Keratinocyte (primary cell): Measurements from ENCODE around the gene PPP4R4. TPM values are rescaled to one million over a fixed set of nuclear protein-coding genes. Genes with fewer than 3 reads are reported as not detected.

ENCODE experiments used
- DNase-seq: peaks from one replicate; pipeline ENCODE4 v3.0.0-alpha.2; 2011; ENCODE audit warnings: low read depth, missing footprints, low spot score
- FAIRE-seq: peaks from 2 replicates; lab custom pipeline; 2011; peaks lifted over from hg19 to GRCh38; lab: Jason Lieb, UNC
- H2AFZ ChIP-seq: 2 replicates; pipeline ENCODE4 v1.6.0; 2012; ENCODE audit warnings: low read length, control low read depth, inconsistent platforms; ENCODE audit not compliant: control insufficient read depth
- H3K27ac ChIP-seq: 2 replicates; pipeline ENCODE4 v1.5.1; 2011; ENCODE audit warnings: low read length; ENCODE audit not compliant: control insufficient read depth, insufficient read depth
- H3K27me3 ChIP-seq: 3 replicates; pipeline ENCODE4 v1.6.0; 2011; ENCODE audit warnings: low read length; ENCODE audit not compliant: control insufficient read depth, insufficient read depth; ENCODE audit errors: extremely low read depth
- H3K36me3 ChIP-seq, 2 experiments: 2 replicates in 1 of 2; 3 replicates in 1 of 2; pipeline ENCODE4 v1.5.1; 2011; ENCODE audit warnings: low read length in 2 of 2, mild to moderate bottlenecking in 1 of 2; ENCODE audit not compliant: control insufficient read depth in 2 of 2, insufficient read depth in 2 of 2; ENCODE audit errors: extremely low read depth in 1 of 2
- H3K4me1 ChIP-seq: 3 replicates; pipeline ENCODE4 v1.5.1; 2011; ENCODE audit warnings: low read length; ENCODE audit not compliant: control insufficient read depth, insufficient read depth; ENCODE audit errors: extremely low read depth
- H3K4me2 ChIP-seq: 3 replicates; pipeline ENCODE4 v1.6.0; 2011; ENCODE audit warnings: low read depth, low read length; ENCODE audit not compliant: control insufficient read depth, insufficient read depth; ENCODE audit errors: extremely low read depth
- H3K4me3 ChIP-seq, 3 experiments: fragments of 200-600 bp in 1 of 3; sonication (generic) in 1 of 3; 2 replicates in 2 of 3; 3 replicates in 1 of 3; pipeline ENCODE4 v1.5.1; 2011 to 2016; ENCODE audit warnings: low read length in 3 of 3, mild to moderate bottlenecking in 3 of 3, control low read depth in 2 of 3, inconsistent platforms in 1 of 3, low read depth in 1 of 3, mixed read lengths in 1 of 3, mixed run types in 1 of 3, moderate library complexity in 1 of 3; ENCODE audit not compliant: control insufficient read depth in 2 of 3, insufficient read depth in 2 of 3; ENCODE audit errors: extremely low read depth in 1 of 3
- H3K79me2 ChIP-seq: 2 replicates; pipeline ENCODE4 v1.6.0; 2012; ENCODE audit warnings: low read length; ENCODE audit not compliant: control insufficient read depth, insufficient read depth
- H3K9ac ChIP-seq: 3 replicates; pipeline ENCODE4 v1.6.0; 2011; ENCODE audit warnings: low read length; ENCODE audit not compliant: control insufficient read depth, insufficient read depth; ENCODE audit errors: extremely low read depth
- H3K9me1 ChIP-seq: 3 replicates; pipeline ENCODE4 v1.6.0; 2011; ENCODE audit warnings: low read length; ENCODE audit not compliant: control insufficient read depth, insufficient read depth; ENCODE audit errors: extremely low read depth
- H3K9me3 ChIP-seq: 2 replicates; pipeline ENCODE4 v1.5.1; 2012; ENCODE audit warnings: low read depth, low read length; ENCODE audit not compliant: control insufficient read depth
- H4K20me1 ChIP-seq: 3 replicates; pipeline ENCODE4 v1.6.0; 2011; ENCODE audit warnings: low read length; ENCODE audit not compliant: control insufficient read depth, insufficient read depth; ENCODE audit errors: extremely low read depth
- CTCF ChIP-seq, 3 experiments: IDR thresholded peaks in 1 of 3; conservative IDR thresholded peaks in 1 of 3; optimal IDR thresholded peaks in 1 of 3; 2 replicates in 2 of 3; 3 replicates in 1 of 3; pipeline versions ENCODE3 to v1.5.1; 2011; ENCODE audit warnings: low read length in 3 of 3, mild to moderate bottlenecking in 3 of 3, moderate library complexity in 2 of 3, control low read depth in 1 of 3, inconsistent platforms in 1 of 3; ENCODE audit not compliant: insufficient read depth in 2 of 3; ENCODE audit errors: extremely low read depth in 1 of 3
- EZH2 ChIP-seq: IDR thresholded peaks from one replicate; pipeline ENCODE4 v1.6.1; 2012; ENCODE audit warnings: inconsistent platforms, mild to moderate bottlenecking, low read length, moderate library complexity
- dilution Hi-C: fragments of 300-500 bp; cut with MboI; formaldehyde crosslinking; loops from one replicate; pipeline ENCODE4 v1.7.0; 2020; ENCODE audit warnings: low sequenced_read_pairs; ENCODE audit not compliant: extremely low pct_ligation_motif_present
- polyA plus RNA-seq, 5 experiments: library from polyadenylated mRNA; depleted of rRNA in 3 of 5; stranded (reverse) in 3 of 5; stranded (forward) in 1 of 5; unstranded in 1 of 5; fragments of >200 nt; gene quantifications; 1 replicate in 1 of 5; 2 replicates in 3 of 5; 3 replicates in 1 of 5; pipeline versions ENCODE4 v1.2.1 to v1.2.3, GENCODE V29; 2011 to 2012; ENCODE audit warnings: missing spikeins in 2 of 5, low read depth in 1 of 5, low replicate concordance in 1 of 5

The PPP4R4 gene
- polyA plus RNA-seq, 1 donor (not counting 4 experiments of a cell fraction or from before 2014, with no cell fraction given): 9.0 TPM

- Histone ChIP-seq H2AFZ (peak overlapping the region; percentile 16), H3K27ac (no peak overlapping the region), H3K9me3 (no peaks in the 10 kb centered on the region), H3K4me2 (no peak overlapping the region), H3K9me1 (no peaks in the 10 kb centered on the region), H3K27me3 (no peaks in the 10 kb centered on the region), H4K20me1 (no peaks in the 10 kb centered on the region), H3K79me2 (no peaks in the 10 kb centered on the region), H3K4me1 (no peaks in the 10 kb centered on the region), H3K4me3 (no peak overlapping the region), H3K9ac (no peak overlapping the region), H3K36me3 (no peaks in the 10 kb centered on the region)
- TF ChIP-seq EZH2 (no peak), CTCF (optimal IDR thresholded peaks at IDR 0.05 in 1 of 3, IDR thresholded peaks at IDR 0.05 in 1 of 3, conservative IDR thresholded peaks at IDR 0.05 in 1 of 3; ENCODE audit: extremely low read depth in 1 of 3, insufficient read depth in 2 of 3, low read length in 3 of 3) (no peak)
- FAIRE-seq (no peak), DNase-seq (no peak)
- dilution Hi-C loops: no loop called here
These were observed 29.4 kb upstream of the PPP4R4 start for GRCh38 chr14:94144765-94145164.

- Histone ChIP-seq H3K4me2 (no peak overlapping the region), H3K27ac (no peak overlapping the region), H3K79me2 (no peaks in the 10 kb centered on the region), H3K36me3 (no peaks in the 10 kb centered on the region), H3K27me3 (no peaks in the 10 kb centered on the region), H3K9ac (no peak overlapping the region), H4K20me1 (no peaks in the 10 kb centered on the region), H3K9me1 (no peaks in the 10 kb centered on the region), H3K4me3 (no peak overlapping the region), H3K9me3 (no peaks in the 10 kb centered on the region), H3K4me1 (no peaks in the 10 kb centered on the region), H2AFZ (peak overlapping the region; percentile 2)
- TF ChIP-seq CTCF (optimal IDR thresholded peaks at IDR 0.05 in 1 of 3, IDR thresholded peaks at IDR 0.05 in 1 of 3, conservative IDR thresholded peaks at IDR 0.05 in 1 of 3; ENCODE audit: extremely low read depth in 1 of 3, insufficient read depth in 2 of 3, low read length in 3 of 3) (no peak), EZH2 (no peak)
- DNase-seq: no peak
- FAIRE-seq: no peak
- dilution Hi-C loops: no loop called here
These were observed 28.1 kb upstream of the PPP4R4 start for GRCh38 chr14:94145902-94146527.
